Cerebellar cortex (tissue), 1 donor: ENCODE measurements around the gene METTL14.
"Not testable (repeated sequence)": the region's sequence is repeated elsewhere in the genome, so short reads cannot be mapped to it uniquely, and the experiment has no call there.

ENCODE experiments used
- DNase-seq: peaks from one replicate; pipeline ENCODE4 v3.0.0-alpha.2; 2015; ENCODE audit warnings: low spot score

The METTL14 gene

DNA sequence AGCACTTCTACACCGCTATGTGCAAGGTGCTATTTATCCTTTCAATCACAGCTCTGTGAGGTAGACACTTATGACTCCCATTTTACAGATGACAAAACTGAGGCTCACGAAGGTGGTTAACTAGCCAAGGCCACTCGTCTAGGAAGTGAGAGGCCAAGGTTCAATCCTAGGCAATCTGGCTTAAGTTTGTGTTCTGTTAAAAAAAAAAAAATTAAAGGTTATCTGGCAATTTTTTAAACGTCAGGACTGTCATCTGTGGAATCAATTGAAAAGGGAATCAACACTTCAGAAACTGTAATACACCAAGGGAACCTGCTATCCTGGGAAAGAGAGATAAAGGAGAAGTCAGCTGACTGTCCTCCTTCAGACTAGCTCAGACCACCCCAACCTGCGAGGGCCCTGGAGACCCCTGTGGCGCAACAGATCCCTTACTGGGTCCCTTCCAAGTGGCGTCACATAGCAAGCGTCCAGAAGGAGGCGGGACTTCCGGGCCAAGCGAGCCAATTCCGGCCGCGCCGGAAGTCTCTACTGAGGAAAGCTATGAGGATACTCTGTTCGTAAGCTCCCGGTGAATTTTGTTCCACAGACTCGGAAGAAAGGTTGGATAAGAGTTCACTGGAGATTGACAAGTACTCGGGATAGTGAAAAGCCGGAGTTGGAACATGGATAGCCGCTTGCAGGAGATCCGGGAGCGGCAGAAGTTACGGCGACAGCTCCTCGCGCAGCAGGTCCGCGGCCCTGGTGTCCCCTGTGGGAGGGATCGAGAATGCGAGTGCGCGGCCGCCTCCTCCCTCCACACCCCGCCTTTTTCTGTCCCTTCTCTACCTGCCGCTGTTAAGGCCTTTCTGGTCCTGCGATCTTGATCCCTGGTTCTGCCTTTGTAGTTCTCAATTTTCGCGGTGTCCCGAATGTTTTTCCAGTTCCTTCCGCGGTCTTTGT, at the start of gene METTL14:
Gene METTL14, plus strand, starts transcription at position 520 of the 939 bp plus-strand sequence. Its CDS starts 143 bp downstream, at position 663.
- DNase-seq = peak; percentile 94

DNA sequence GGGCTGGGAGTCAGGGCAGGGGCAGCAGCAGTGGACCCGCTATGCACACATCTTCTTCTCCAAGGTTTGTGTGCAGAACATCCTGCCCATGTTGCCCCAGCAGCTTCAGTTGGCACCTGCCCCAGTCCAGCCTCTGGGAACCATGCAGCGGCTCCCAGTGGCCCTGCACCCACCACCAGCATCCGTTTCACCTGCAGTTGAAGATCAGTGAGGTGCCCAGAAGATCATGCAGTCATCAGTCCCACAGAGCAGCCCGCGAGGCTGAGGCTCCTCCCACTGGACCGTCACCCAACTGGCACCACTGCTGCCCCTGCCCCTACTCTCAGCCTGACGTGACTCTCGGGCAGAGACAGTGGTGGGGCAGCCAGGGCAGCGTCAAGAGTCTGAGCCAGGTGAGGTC, 49.1 kb upstream of the METTL14 start:
- DNase-seq = not testable (repeated sequence)

DNA sequence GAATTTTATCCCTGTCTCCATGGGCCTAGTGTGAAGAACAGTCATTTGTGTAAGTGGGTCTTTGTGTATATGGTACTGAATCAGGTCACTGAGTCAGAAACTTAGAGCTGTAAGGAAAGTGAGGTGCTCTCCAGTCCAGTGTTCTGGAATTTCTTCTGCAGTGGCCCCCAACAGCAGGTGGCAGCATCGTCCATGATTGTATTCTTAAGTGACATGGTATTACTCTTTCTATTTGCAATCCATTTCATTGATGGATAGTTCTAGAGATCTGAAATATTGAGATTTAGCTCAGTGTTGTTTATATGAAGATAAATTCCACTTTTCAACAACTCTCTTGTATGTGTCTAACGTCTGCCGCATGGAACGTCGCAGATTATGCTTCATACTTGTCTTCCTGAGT, 20.5 kb upstream of the METTL14 start:
- not testable (repeated sequence) for DNase-seq

DNA sequence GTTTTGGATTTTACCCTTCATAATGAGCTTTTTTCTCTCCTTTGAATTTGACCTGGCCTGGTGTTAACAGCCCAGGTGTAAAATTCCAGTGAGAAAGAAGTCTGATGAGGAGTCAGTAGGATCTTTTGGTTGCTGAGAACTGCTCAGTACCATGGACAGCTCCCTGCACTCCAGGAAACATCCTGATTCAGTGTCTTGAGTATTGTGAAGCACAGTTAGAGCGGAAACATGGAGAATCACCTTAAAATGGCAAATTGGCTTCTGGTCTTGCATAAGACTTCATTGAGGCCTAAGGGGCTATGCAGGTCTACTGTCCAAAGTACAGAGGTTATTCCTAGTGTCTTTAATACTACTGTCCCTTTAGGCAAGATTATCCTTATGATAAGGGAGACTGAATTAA, 16.0 kb upstream of the METTL14 start:
- DNase-seq = peak; percentile 16

DNA sequence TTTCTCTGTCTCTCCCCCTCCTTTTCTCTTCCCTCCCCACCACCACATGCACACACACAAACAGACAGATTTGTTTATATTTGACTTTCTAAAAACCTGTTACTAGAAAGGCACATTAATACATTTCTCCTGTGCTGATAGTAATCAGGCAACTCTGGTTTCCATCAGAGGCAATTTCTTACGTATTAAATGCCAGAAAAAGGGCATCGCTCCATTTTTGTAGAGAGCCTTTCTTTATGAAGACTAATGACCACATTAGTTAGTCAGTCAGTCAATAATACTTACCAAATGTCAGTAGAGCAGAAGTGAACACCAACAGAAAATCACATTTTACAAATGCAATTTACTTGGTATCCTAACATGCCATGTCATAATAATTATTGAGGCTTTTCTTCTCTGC, 14.2 kb upstream of the METTL14 start:
- not testable (repeated sequence) for DNase-seq

DNA sequence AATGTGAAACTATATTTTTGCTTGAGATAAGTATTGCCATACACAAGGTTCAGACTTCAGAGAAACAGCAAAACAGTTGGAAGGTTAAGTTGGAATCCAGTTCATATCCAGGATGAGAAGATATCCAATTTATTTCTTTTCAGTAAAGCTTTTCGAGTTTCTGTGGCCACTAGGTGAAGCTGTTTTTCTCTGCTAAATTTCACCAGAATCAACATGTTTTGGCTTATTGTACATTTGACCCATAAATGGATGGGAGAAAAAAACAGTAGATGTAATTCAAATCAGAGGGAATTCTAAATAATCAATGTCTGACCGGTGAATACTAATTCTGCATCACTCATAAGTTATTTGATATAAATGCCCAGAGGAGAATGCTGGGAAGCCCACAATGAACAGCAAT, 9.1 kb upstream of the METTL14 start:
- DNase-seq = no peak

DNA sequence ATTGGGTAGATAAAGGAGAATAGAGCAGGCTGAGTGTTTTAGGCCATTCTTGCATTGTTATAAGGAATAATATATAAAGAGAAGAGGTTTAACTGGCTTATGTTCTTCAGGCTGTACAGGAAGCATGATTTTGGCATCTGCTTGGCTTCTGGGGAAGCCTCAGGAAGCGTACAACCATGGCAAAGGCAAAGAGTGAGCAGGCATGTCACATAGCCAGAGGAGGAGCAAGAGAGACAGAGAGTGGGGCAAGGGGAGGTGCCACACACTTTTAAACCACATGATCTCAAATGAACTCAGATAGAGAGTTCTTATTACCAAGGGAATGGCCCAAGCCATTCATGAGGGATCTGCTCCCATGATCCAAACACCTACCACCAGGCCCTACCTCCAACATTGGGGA, 4.4 kb upstream of the METTL14 start:
- no peak for DNase-seq

DNA sequence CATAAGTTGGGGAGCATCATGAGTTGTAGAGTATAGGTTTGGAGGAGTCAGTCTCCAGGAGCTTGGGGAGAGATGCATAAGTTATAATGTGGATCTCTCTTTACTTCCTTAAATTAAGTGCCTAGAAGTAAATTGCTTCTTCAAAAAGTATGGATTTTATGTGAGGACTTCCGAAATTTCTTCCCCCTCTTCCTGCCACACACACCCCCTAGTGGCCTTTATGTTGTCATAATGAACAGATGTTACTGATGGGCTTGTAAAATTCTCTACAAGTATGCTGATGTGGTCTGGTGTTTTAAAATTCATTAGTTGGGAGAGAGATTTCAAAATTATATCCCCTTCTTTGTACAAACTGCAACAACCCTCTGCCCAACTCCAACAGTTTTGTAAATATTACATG, 2.3 kb upstream of the METTL14 start:
- no peak for DNase-seq

DNA sequence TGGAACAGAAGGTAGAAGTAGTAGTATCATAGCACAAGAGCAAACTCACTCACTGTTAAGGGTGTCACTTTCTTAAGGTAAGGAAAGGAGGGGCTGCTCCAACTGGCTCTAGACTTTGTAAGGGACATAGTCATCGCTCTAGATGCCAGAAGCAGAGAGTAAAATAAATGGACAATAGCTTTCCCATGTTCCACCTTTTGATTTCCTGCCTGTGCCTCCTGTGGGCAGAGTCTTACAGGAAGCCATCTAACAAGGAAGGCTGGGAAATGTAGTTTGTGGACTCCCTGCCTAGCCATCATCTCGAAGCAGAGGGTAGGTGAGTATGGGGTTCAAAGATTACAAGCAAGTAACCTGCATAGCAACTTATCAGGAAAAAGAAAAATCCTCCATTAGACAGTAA, 1.7 kb upstream of the METTL14 start:
- DNase-seq = peak; percentile 39

DNA sequence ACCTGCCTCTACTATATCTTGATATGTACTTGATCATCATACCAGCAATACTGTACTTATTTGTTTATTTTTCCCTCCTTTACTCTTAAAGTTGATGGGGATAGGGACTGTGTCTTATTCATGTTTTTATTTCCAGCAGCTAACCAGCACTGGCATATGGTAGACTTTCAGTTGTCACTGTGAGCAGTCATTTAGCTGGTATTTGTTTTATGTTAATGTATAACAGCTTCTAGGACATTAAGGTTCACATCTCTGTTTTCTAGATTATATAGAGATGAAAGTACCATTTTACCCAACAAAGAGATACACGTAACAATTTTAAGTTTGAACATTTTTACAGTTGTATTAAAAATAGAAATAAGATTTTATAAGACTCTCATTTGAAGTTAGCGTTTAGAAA, 17.9 kb downstream of the METTL14 start:
- no peak for DNase-seq

DNA sequence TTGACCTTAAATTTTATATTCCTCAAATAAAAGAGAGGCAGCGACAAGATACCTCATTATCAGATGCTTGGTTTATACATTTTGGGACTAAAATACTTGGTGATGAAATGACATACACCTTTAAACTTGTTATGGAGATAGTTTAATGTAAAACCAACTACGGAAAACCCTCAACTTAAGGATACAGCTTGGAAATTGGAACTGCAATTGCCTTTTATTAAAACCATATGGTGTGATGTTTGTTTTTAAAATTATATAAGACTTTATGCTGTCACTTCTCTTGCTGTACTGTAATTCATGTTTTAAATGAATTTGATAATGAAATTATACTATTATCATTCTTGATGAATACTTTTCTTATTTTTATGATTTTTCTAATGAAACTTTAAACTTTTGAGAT, 25.9 kb downstream of the METTL14 start:
- DNase-seq = no peak

DNA sequence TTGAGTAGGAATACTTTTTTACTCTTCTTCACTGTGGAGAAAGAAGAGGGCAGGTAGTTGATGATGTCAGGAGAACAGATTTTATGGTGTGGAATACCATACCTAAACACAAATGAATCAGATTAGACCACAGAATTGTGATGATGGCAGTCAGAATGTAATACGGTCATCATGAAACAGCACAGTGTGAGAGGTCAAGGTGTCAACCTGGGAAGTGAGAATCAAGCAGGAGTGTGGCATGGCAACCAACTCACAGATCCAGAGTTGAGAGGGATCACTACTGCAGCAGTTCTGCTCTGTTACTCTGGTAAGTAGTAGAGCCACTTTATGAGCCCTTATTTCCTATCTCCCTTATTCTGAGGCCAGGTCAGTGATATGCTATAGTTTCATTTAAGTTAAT, 27.7 kb downstream of the METTL14 start:
- no peak for DNase-seq

DNA sequence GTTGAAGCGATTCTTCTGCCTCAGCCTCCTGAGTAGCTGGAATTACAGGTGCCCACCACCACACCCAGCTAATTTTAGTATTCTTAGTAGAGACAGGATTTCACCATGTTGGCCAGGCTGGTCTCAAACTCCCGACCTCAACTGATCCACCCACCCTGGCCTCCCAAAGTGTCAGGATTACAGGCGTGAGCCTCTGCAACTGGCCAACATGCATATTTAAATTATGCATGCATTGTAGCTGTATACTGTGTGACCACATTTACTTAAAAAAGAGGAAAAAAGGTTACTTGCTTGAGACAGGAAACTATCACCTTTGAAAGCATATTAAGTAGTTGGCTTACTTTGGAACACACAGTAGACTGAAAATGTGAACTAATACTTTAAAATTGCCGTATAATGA, 29.5 kb downstream of the METTL14 start:
- DNase-seq = no peak

DNA sequence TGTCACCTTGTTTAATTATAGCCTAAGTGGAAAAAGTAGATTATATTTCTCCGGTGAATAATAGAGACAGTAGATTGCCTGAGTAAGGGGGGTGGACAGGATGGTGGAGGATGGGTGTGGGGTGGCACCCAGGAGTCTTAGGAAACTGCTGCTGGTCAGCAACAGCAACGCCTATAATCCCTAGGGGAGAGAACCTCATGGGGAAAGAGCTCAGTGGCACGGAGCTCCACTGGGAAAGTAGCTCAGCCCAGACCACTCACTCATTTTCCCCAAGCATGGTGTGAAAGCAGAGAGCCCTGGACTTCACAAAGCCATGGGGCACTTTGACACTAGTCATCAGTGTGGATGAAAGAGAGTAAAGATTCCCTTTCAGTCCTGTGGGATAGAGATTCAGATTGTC, 31.1 kb downstream of the METTL14 start:
- DNase-seq = no peak

DNA sequence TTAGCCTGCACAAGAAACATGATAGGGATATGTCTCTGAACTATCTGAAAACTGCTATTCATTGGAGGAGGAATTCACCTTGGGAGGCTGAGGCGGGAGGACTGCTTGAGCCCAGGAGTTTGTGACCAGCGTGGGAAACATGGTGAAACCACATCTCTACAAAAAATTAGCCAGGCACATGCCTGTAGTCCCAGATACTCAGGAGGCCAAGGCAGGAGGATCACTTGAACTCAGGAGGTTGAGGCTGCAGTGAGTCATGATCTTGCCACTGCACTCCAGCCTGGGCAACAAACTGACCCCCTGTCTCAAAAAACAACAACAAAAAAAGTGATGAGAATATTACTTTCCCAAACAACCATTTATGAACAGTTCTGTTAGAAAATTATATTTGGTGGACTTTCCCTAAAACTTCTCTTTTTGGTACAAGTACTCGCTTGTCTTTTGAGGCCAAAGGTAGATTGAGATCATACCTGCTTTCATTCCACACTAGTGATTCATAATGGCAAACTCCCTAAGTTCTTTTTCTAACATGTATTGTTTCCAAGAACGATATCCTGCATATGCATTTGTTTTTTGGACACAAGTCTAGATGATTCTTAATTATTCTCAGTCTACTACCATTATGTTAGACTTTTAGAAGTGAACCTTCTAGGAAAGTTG, 33.4 kb downstream of the METTL14 start:
- DNase-seq = no peak

DNA sequence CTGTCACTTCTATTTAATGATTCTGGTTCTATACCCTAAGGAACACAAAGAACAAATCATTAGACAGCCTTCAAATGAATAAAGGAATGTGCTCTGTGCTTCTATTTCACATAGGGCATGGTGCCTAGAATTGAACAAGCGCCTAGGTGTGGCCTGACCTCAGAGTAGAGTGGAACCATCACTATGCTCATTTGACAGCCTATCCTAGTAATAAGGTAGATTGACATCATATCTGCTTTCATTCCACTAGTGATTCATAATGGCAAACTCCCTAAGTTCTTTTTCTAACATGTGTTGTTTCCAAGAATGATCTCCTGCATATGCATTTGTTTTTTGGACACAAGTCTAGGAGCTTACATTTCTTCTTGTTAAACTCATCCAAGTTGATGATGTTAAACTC, 36.6 kb downstream of the METTL14 start:
- no peak for DNase-seq

DNA sequence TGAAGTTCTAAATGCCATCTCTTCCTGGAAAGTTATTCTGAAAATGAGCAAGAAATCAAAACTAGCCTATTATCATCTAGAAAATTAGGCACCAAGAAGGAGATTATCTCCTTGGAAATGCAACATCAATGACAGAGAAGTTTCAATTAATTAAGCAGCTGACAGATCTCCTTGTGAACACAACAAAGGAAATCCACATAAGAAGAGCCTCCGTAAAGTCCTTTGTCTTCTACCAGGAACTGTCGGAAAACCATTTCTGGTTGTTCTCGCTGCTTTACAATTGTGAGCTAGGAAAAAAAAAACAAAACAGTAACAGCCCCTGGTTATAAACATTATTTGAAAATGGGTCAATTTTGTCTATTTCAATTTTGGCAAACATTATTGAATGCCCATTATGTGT, 38.2 kb downstream of the METTL14 start:
- no peak for DNase-seq

DNA sequence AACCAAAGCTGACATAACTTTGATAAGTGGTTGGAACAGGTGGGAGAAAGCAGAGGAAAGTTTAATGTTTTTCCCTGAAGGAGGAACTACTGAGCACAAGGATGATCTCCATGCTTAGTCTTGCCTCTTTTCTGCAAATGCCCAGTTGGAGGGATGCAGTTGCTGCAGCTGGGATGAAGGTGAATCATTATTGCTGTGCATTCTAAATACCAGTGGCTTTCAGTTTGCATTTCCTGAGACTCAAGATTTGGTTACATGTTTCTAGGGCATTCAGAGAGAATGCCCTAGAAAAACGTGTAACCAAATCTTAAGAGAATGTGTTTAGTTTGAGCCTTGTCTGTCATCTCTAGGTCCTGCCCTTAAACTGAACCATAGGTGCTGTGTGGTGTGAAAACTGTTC, 42.2 kb downstream of the METTL14 start:
- DNase-seq = no peak

DNA sequence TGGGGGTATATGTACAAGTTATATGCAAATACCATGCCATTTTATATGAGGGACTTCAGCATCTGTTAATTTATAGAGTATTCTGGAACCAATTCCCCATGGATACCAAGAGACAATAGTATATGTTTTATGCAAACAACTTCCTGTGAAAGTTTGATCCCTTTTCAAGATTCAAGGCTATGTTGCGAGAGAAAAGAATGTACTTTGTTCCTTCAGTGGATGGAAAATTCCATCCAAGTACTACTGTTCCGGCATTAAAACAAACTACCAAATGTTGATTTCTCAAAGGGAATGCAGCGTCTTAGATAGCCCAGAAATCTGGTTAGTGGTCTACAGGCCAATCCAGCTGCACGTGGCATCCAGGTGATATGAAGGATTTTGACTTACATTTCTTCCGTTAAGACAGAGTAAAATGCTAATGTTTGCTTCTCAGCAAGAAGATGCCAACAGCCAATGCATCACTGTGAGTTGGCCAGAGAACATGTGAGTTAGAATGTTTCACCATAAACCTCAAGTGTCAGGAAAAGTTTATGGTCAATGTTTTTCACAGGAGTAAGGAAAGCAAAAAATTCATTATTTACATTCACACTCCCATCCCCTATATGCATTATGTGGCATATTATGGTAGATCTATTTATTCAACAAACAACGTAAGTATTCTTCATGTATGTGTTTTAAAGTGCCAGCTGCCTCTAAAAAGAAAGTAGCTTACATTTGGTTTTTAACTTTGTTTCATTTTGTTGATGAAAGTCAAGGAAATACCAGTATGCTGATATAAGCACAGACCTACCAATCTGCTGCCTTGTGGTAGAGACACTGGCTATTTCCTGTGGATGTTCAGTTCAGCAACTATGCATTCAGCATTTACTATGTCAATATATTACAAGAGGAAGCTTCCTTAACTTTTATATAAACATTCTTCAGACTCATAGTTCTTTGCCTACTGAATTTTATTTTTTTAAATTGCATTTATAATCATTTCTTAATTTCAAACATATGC, 44.4 kb downstream of the METTL14 start:
- no peak for DNase-seq

DNA sequence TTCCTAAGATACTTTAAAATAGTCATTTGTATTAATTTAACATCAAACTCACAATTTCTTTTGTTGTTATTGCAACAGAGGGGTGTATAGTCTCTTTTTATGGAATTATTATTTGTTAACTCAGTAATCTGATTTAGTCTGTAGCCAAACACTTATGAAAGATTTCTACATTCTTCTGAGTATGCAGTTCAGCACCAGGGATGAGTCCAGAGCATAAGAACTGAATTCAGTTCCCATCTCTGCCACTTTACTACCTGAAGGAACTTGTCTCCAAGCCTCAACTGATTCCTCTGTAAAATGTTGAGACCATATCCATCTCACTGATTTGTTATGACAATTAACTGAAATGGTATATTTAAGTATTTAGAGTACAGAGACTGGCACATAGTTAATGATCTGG, 45.5 kb downstream of the METTL14 start:
- DNase-seq = no peak

DNA sequence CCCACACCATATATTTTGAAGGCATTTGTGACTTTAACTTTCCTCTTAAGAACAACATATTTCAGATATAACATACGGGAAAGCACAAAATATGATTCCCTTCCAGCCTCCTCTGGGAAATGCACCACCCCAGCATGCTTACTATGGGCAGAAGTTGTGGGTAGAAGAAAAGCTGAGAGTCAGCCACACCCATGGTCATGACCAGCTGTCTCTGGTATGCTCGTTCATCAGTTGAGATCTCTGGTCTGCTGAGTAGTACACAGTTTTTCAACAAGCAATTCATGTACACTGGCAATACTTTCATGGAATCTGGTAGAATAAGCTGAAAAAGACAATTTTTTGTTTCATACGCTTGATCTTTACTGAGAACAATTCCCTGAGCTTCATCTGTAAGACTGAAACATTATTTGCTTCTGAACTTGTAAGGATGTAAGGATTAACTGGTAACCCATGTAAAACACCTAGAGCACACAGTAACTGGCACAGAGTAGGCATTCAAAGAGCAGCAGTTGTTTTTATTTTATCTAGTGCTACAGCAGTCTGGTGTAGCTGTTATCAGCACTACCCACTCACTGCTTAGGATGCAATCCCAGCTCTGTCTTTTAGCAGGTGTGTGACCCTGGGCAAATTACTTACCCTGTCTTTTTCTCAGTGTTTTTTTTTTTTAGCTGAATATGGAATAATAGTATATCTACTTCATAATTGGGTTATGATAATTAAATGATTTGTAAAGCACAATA, 47.6 kb downstream of the METTL14 start:
- DNase-seq = no peak
